B cell (primary cell): ENCODE results near the gene ZNF79. TPM values are rescaled to one million over a fixed set of nuclear protein-coding genes. Genes with fewer than 3 reads are reported as not detected.
"Not testable (repeated sequence)": the region's sequence is repeated elsewhere in the genome, so short reads cannot be mapped to it uniquely, and the experiment has no call there.

Source experiments
- ATAC-seq: fragments of 200-7000 bp; cut with Tn5 transposase; one replicate; pipeline ENCODE4 v1.10.0; 2021; ENCODE audit warnings: low read depth, mild to moderate bottlenecking, moderate number of reproducible peaks, moderate library complexity
- CTCF ChIA-PET: fragments of 350-600 bp; sonication (Branson Sonifier 250); formaldehyde crosslinking; loops from one replicate; lab custom pipeline; 2021; ENCODE audit warnings: antibody characterized with exemption, inconsistent platforms; lab: Charles Lee
- POLR2A ChIA-PET: fragments of 350-600 bp; sonication (Branson Sonifier 250); formaldehyde crosslinking; loops from one replicate; lab custom pipeline; 2021; ENCODE audit warnings: antibody characterized with exemption; lab: Charles Lee
- DNase-seq: peaks from one replicate; pipeline ENCODE4 v3.0.0; 2013
- H2AFZ ChIP-seq: 2 replicates; pipeline ENCODE4 v1.6.1; 2012; ENCODE audit warnings: mild to moderate bottlenecking, low read depth, low read length; ENCODE audit not compliant: insufficient read depth, poor library complexity, severe bottlenecking
- H3K27ac ChIP-seq, 2 donors: 1 replicate in 1 of 2; 2 replicates in 1 of 2; pipeline ENCODE4 v1.5.1; 2012 to 2013; ENCODE audit warnings: low read length in 2 of 2, mild to moderate bottlenecking in 2 of 2, moderate library complexity in 1 of 2
- H3K27me3 ChIP-seq, 4 experiments: fragments of 200-600 bp in 1 of 4; sonication (generic) in 1 of 4; replicated peaks in 1 of 4; 1 replicate in 2 of 4; 2 replicates in 2 of 4; pipeline versions ENCODE4 v1.6.1 to v1.7.0; 2013 to 2016; ENCODE audit warnings: low read length in 3 of 4, mild to moderate bottlenecking in 2 of 4, mixed read lengths in 1 of 4, moderate library complexity in 1 of 4; ENCODE audit not compliant: insufficient read depth in 4 of 4, control insufficient read depth in 3 of 4; ENCODE audit errors: control extremely low read depth in 1 of 4
- H3K36me3 ChIP-seq, 2 experiments: replicated peaks in 1 of 2; 1 replicate in 1 of 2; 2 replicates in 1 of 2; pipeline versions ENCODE4 v1.6.1 to v1.7.1; 2013; ENCODE audit warnings: low read length in 1 of 2; ENCODE audit not compliant: insufficient read depth in 2 of 2, control insufficient read depth in 1 of 2; ENCODE audit errors: control extremely low read depth in 1 of 2, extremely low read depth in 1 of 2
- H3K4me1 ChIP-seq, 2 donors: fragments of 200-600 bp in 1 of 2; sonication (generic) in 1 of 2; 1 replicate in 1 of 2; 2 replicates in 1 of 2; pipeline versions ENCODE4 v1.5.1 to v1.6.1; 2013 to 2017; ENCODE audit warnings: low read length in 2 of 2; ENCODE audit not compliant: control insufficient read depth in 2 of 2, insufficient read depth in 2 of 2
- H3K4me2 ChIP-seq: replicated peaks from 2 replicates; pipeline ENCODE3; 2012; ENCODE audit warnings: mild to moderate bottlenecking, low read depth, low read length; ENCODE audit not compliant: poor library complexity, severe bottlenecking
- H3K4me3 ChIP-seq, 5 experiments: fragments of 200-600 bp in 1 of 5; sonication (generic) in 1 of 5; 1 replicate in 3 of 5; 2 replicates in 2 of 5; pipeline versions ENCODE4 v1.5.1 to v1.7.0; 2011 to 2016; ENCODE audit warnings: low read length in 4 of 5, mild to moderate bottlenecking in 4 of 5, low read depth in 2 of 5, control low read depth in 1 of 5, moderate library complexity in 1 of 5; ENCODE audit not compliant: insufficient read depth in 1 of 5; ENCODE audit errors: control extremely low read depth in 1 of 5, extremely low read depth in 1 of 5
- H3K79me2 ChIP-seq: fragments of 200-600 bp; sonication (generic); one replicate; pipeline ENCODE4 v1.6.0; 2016; ENCODE audit warnings: low read length; ENCODE audit not compliant: control insufficient read depth, insufficient read depth
- H3K9ac ChIP-seq: fragments of 200-600 bp; sonication (generic); 2 replicates; pipeline ENCODE4 v1.6.1; 2017; ENCODE audit warnings: mild to moderate bottlenecking, low read length, moderate library complexity
- H3K9me3 ChIP-seq, 3 donors: one replicate each; pipeline versions ENCODE4 v1.6.1 to v1.7.1; 2013; ENCODE audit warnings: low read length in 2 of 3; ENCODE audit not compliant: control insufficient read depth in 2 of 3, insufficient read depth in 1 of 3; ENCODE audit errors: control extremely low read depth in 1 of 3
- H4K20me1 ChIP-seq: 2 replicates; pipeline ENCODE4 v1.6.0; 2012; ENCODE audit warnings: mild to moderate bottlenecking, low read length; ENCODE audit not compliant: insufficient read depth, control insufficient read depth, poor library complexity, severe bottlenecking
- H3K27ac Mint-ChIP-seq: one replicate; pipeline ENCODE4 v1.8.0; 2021; ENCODE audit warnings: mixed read lengths
- H3K27me3 Mint-ChIP-seq: one replicate; pipeline ENCODE4 v1.8.0; 2021; ENCODE audit warnings: mixed read lengths
- H3K4me1 Mint-ChIP-seq: one replicate; pipeline ENCODE4 v1.8.0; 2021; ENCODE audit warnings: mixed read lengths
- H3K4me3 Mint-ChIP-seq: one replicate; pipeline ENCODE4 v1.8.0; 2021; ENCODE audit warnings: mixed read lengths
- H3K9me3 Mint-ChIP-seq: one replicate; pipeline ENCODE4 v1.8.0; 2022; ENCODE audit warnings: mixed read lengths; ENCODE audit not compliant: insufficient read depth
- CTCF ChIP-seq: fragments of 200-600 bp; IDR thresholded peaks from one replicate; pipeline ENCODE4 v1.8.0; 2022; ENCODE audit warnings: antibody characterized with exemption, mild to moderate bottlenecking
- EZH2 ChIP-seq: IDR thresholded peaks from 2 replicates; pipeline ENCODE4 v1.6.1; 2012; ENCODE audit warnings: borderline replicate concordance, low read depth, mild to moderate bottlenecking, moderate library complexity, low read length; ENCODE audit not compliant: insufficient read depth, poor library complexity, severe bottlenecking
- WGBS: methylation state at CpG from one replicate; pipeline ENCODE4 v1.1.5; 2013; ENCODE audit warnings: missing lambda C conversion rate; ENCODE audit not compliant: insufficient coverage; 5-methylcytosine and 5-hydroxymethylcytosine counted together
- intact Hi-C: fragments of 100-400 bp; cut with micrococcal nuclease; formaldehyde crosslinking; loops from one replicate; pipeline ENCODE4 v1.10.0; 2022
- polyA plus RNA-seq: library from polyadenylated mRNA; depleted of rRNA; stranded (reverse); fragments of >200 nt; gene quantifications from 2 replicates; pipeline ENCODE4 v1.2.3, GENCODE V29; 2012
- total RNA-seq, 2 donors: library from RNA; stranded (reverse); fragments of 120-200 nt in 1 of 2; gene quantifications; 1 replicate in 1 of 2; 2 replicates in 1 of 2; pipeline versions ENCODE4 v1.2.3 to v1.2.4, GENCODE V29; 2013 to 2022

ZNF79 gene
- total and polyA plus RNA-seq, 2 donors (not counting 1 experiment from before 2014, with no cell fraction given): 4.8 to 16.1 TPM

GRCh38 chr9:127463382-127463781 lies 39.2 kb downstream of the ZNF79 start:
- no peak overlapping the region for H3K27ac ChIP-seq
- H3K27me3 ChIP-seq: no peaks in the 10 kb centered on the region
- H3K4me1 ChIP-seq: no peaks in the 10 kb centered on the region
- H3K4me2 ChIP-seq: no peak overlapping the region
- DNase-seq: no peak
- ChIA-PET CTCF (interaction anchor here (0.7 kb wide), 1 partner anchor 61 kb away, joined by 3 read pairs; no protein-coding TSS in a partner anchor), POLR2A (interaction anchor here (0.6 kb wide), 1 partner anchor 451 kb away, joined by 3 read pairs; no protein-coding TSS in a partner anchor)
- Mint-ChIP-seq H3K4me3 (no peak overlapping the region), H3K27ac (no peak overlapping the region), H3K4me1 (no peaks in the 10 kb centered on the region), H3K27me3 (no peaks in the 10 kb centered on the region), H3K9me3 (no peaks in the 10 kb centered on the region)
- no peaks in the 10 kb centered on the region for H3K9me3 ChIP-seq
- H4K20me1 ChIP-seq: no peaks in the 10 kb centered on the region
- ATAC-seq: no peak
- intact Hi-C loops: no loop called here
- no peaks in the 10 kb centered on the region for H3K79me2 ChIP-seq
- H3K9ac ChIP-seq: no peak overlapping the region
- 92% methylated on average over 2 of the region's 3 CpGs for WGBS
- TF ChIP-seq EZH2 (no peak), CTCF (no peak)
- peaks cover 0 to 70% of the 10 kb centered on the region in 2 experiments for H3K36me3 ChIP-seq
- H3K4me3 ChIP-seq: no peak overlapping the region
- H2AFZ ChIP-seq: no peak overlapping the region

- no peak overlapping the region for H3K27ac Mint-ChIP-seq
- no peak overlapping the region for H3K27ac ChIP-seq
- peaks cover 0 to 71% of the 10 kb centered on the region in 2 experiments for H3K36me3 ChIP-seq
- no peaks in the 10 kb centered on the region for H3K9me3 ChIP-seq
- H3K4me3 Mint-ChIP-seq: no peak overlapping the region
- no peaks in the 10 kb centered on the region for H3K79me2 ChIP-seq
- no peak overlapping the region for H3K4me2 ChIP-seq
- DNase-seq (no peak), ATAC-seq (no peak)
- 95% methylated on average over 6 of the region's 7 CpGs for WGBS
- no peaks in the 10 kb centered on the region for H3K4me1 ChIP-seq
- no peaks in the 10 kb centered on the region for H3K27me3 Mint-ChIP-seq
- H3K27me3 ChIP-seq: no peaks in the 10 kb centered on the region
- no peaks in the 10 kb centered on the region for H3K9me3 Mint-ChIP-seq
- no peak overlapping the region for H3K4me3 ChIP-seq
- ChIA-PET POLR2A (no interaction called here), CTCF (no interaction called here)
- TF ChIP-seq EZH2 (no peak), CTCF (no peak)
- no peaks in the 10 kb centered on the region for H4K20me1 ChIP-seq
- no peak overlapping the region for H2AFZ ChIP-seq
- no peaks in the 10 kb centered on the region for H3K4me1 Mint-ChIP-seq
- no peak overlapping the region for H3K9ac ChIP-seq
- intact Hi-C loops: no loop called here
Measured at GRCh38 chr9:127463911-127464310, 39.7 kb downstream of the ZNF79 start.

- H3K9me3 Mint-ChIP-seq, H3K79me2 ChIP-seq, POLR2A ChIA-PET: not testable (repeated sequence)
Measured at GRCh38 chr9:127466407-127466917, 42.3 kb downstream of the ZNF79 start.

More at GRCh38 chr9:127466407-127466917, 42.3 kb downstream of the ZNF79 start:
- H3K27ac Mint-ChIP-seq, H3K4me2 ChIP-seq, intact Hi-C loops, DNase-seq, H3K27me3 ChIP-seq, H2AFZ ChIP-seq, CTCF ChIA-PET, H4K20me1 ChIP-seq, H3K9ac ChIP-seq, H3K9me3 ChIP-seq, H3K4me3 ChIP-seq, H3K4me3 Mint-ChIP-seq, H3K4me1 ChIP-seq, H3K27me3 Mint-ChIP-seq, H3K4me1 Mint-ChIP-seq, H3K27ac ChIP-seq, ATAC-seq: not testable (repeated sequence)
- no CpG with 5 or more reads among the region's 5 CpGs for WGBS
- peaks cover 0 to 56% of the 10 kb centered on the region in 2 experiments for H3K36me3 ChIP-seq
